ENCODE measurements around the gene RIC3. TPM values are rescaled to one million over a fixed set of nuclear protein-coding genes. Genes with fewer than 3 reads are reported as not detected.

RIC3 gene
- total RNA-seq, 2 experiments from 2014 or later: 7.8 to 9.4 TPM

- no peak for ATAC-seq
- ChIA-PET CTCF (interaction anchor here (4.0 kb wide), 1 partner anchor 12 kb away, joined by 19 read pairs; no protein-coding TSS in a partner anchor), POLR2A (no interaction called here)
- DNase-seq: no peak
- Mint-ChIP-seq H3K27ac (no peak overlapping the region), H3K9me3 (ENCODE audit: insufficient read depth) (peaks cover 9% of the 10 kb centered on the region), H3K4me3 (no peak overlapping the region), H3K36me3 (ENCODE audit: low read depth) (peaks cover 4% of the 10 kb centered on the region), H3K4me1 (ENCODE audit: low read depth) (no peaks in the 10 kb centered on the region), H3K27me3 (ENCODE audit: low read depth) (no peaks in the 10 kb centered on the region)
These were observed 57.2 kb downstream of the RIC3 start for GRCh38 chr11:8111636-8112035.

- H3K27ac Mint-ChIP-seq: no peak overlapping the region
- POLR2A ChIA-PET: no interaction called here
These were observed 58.4 kb downstream of the RIC3 start for GRCh38 chr11:8110396-8110795.

GRCh38 chr11:8109675-8110074 lies 59.1 kb downstream of the RIC3 start:
- H3K36me3 Mint-ChIP-seq (ENCODE audit: low read depth): peaks cover 4% of the 10 kb centered on the region
- DNase-seq (no peak), ATAC-seq (no peak)
- H3K4me1 Mint-ChIP-seq (ENCODE audit: low read depth): no peaks in the 10 kb centered on the region
- peaks cover 3% of the 10 kb centered on the region for H3K9me3 Mint-ChIP-seq (ENCODE audit: insufficient read depth)
- H3K4me3 Mint-ChIP-seq: no peak overlapping the region
- H3K27ac Mint-ChIP-seq: no peak overlapping the region
- no peaks in the 10 kb centered on the region for H3K27me3 Mint-ChIP-seq (ENCODE audit: low read depth)
- POLR2A ChIA-PET: no interaction called here
- CTCF ChIA-PET: interaction anchor here (4.0 kb wide), 1 partner anchor 10 kb away, joined by 19 read pairs; no protein-coding TSS in a partner anchor

More at GRCh38 chr11:8110396-8110795, 58.4 kb downstream of the RIC3 start:
- CTCF ChIA-PET: interaction anchor here (4.0 kb wide), 1 partner anchor 11 kb away, joined by 19 read pairs; no protein-coding TSS in a partner anchor
- ATAC-seq (no peak), DNase-seq (no peak)
- Mint-ChIP-seq H3K9me3 (ENCODE audit: insufficient read depth) (peaks cover 9% of the 10 kb centered on the region), H3K4me3 (no peak overlapping the region), H3K4me1 (ENCODE audit: low read depth) (no peaks in the 10 kb centered on the region), H3K36me3 (ENCODE audit: low read depth) (peaks cover 4% of the 10 kb centered on the region), H3K27me3 (ENCODE audit: low read depth) (no peaks in the 10 kb centered on the region)

GRCh38 chr11:8108421-8108820 lies 60.4 kb downstream of the RIC3 start:
- Mint-ChIP-seq H3K4me3 (no peak overlapping the region), H3K9me3 (ENCODE audit: insufficient read depth) (no peaks in the 10 kb centered on the region), H3K36me3 (ENCODE audit: low read depth) (no peaks in the 10 kb centered on the region), H3K4me1 (ENCODE audit: low read depth) (no peaks in the 10 kb centered on the region), H3K27me3 (ENCODE audit: low read depth) (no peaks in the 10 kb centered on the region), H3K27ac (no peak overlapping the region)
- ChIA-PET POLR2A (no interaction called here), CTCF (interaction anchor here (1.0 to 4.0 kb wide), 2 partner anchors 9 to 12 kb away, joined by 3 to 19 read pairs; no protein-coding TSS in a partner anchor)
- DNase-seq (no peak), ATAC-seq (no peak)

DNA sequence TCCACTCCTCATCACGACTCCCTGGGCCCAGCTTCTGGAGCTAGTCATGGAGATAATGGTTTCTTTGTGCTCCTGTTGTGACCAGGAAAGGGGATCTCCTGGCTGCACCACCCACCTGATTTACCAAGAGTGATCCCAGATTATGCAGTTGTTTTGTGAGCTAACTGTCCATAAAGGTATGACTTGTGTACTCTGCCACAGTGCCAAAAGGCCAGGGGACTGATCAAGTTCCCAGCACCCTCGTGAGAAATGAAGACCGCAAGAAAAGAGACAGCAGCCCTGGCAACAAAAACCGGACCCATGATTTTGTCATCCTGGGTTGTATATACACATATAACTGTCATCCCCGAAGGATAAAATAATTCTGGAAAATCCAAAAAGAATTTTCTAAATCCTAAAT lies 61.2 kb downstream of the RIC3 start:
- ChIA-PET CTCF (interaction anchor here (1.2 kb wide), 1 partner anchor 8 kb away, joined by 6 read pairs; no protein-coding TSS in a partner anchor), POLR2A (no interaction called here)
- no peaks in the 10 kb centered on the region for H3K4me1 Mint-ChIP-seq (ENCODE audit: low read depth)
- H3K27ac Mint-ChIP-seq: no peak overlapping the region
- no peak for DNase-seq
- no peak for ATAC-seq
- H3K36me3 Mint-ChIP-seq (ENCODE audit: low read depth): no peaks in the 10 kb centered on the region
- no peaks in the 10 kb centered on the region for H3K27me3 Mint-ChIP-seq (ENCODE audit: low read depth)
- H3K9me3 Mint-ChIP-seq (ENCODE audit: insufficient read depth): no peaks in the 10 kb centered on the region
- H3K4me3 Mint-ChIP-seq: no peak overlapping the region

- Mint-ChIP-seq H3K4me1 (ENCODE audit: low read depth) (no peaks in the 10 kb centered on the region), H3K36me3 (ENCODE audit: low read depth) (no peaks in the 10 kb centered on the region), H3K9me3 (ENCODE audit: insufficient read depth) (no peaks in the 10 kb centered on the region), H3K27ac (no peak overlapping the region), H3K27me3 (ENCODE audit: low read depth) (no peaks in the 10 kb centered on the region), H3K4me3 (no peak overlapping the region)
- DNase-seq (no peak), ATAC-seq (no peak)
- ChIA-PET POLR2A (no interaction called here), CTCF (interaction anchor here (1.2 kb wide), 1 partner anchor 7 kb away, joined by 6 read pairs; no protein-coding TSS in a partner anchor)
These were observed 62.1 kb downstream of the RIC3 start for GRCh38 chr11:8106679-8107078.

DNA sequence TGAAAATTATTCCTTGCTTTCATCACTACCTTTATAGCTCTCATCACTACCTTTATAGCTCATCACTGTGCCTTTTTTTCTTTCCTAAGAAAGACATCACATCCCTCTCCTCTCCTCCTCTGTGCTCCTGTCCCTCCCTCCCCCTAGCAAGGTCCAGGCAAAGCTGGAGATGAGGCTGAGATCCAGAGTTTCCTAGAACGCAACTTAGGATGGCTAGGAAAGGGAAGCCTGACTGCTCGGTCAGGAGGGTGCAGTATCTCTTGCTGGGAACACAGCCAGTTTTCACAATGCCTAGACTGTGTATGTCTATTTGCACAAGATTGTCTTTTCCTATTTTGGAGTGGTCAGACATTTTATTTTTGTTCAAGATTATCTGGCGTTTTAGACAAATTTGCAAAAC lies 63.2 kb downstream of the RIC3 start:
- Mint-ChIP-seq H3K9me3 (ENCODE audit: insufficient read depth) (no peaks in the 10 kb centered on the region), H3K36me3 (ENCODE audit: low read depth) (no peaks in the 10 kb centered on the region), H3K27ac (no peak overlapping the region), H3K27me3 (ENCODE audit: low read depth) (no peaks in the 10 kb centered on the region), H3K4me3 (no peak overlapping the region), H3K4me1 (ENCODE audit: low read depth) (no peaks in the 10 kb centered on the region)
- POLR2A ChIA-PET: no interaction called here
- DNase-seq (no peak), ATAC-seq (no peak)
- CTCF ChIA-PET: interaction anchor here (1.3 kb wide), 1 partner anchor 99 kb away, joined by 5 read pairs; no protein-coding TSS in a partner anchor

GRCh38 chr11:8105133-8105532 lies 63.7 kb downstream of the RIC3 start:
- POLR2A ChIA-PET: no interaction called here
- no peak overlapping the region for H3K27ac Mint-ChIP-seq
- H3K4me1 Mint-ChIP-seq (ENCODE audit: low read depth): no peaks in the 10 kb centered on the region

GRCh38 chr11:8103909-8104308 lies 64.9 kb downstream of the RIC3 start:
- no peaks in the 10 kb centered on the region for H3K4me1 Mint-ChIP-seq (ENCODE audit: low read depth)
- ATAC-seq: no peak
- no peaks in the 10 kb centered on the region for H3K27me3 Mint-ChIP-seq (ENCODE audit: low read depth)
- H3K4me3 Mint-ChIP-seq: no peak overlapping the region
- no peaks in the 10 kb centered on the region for H3K9me3 Mint-ChIP-seq (ENCODE audit: insufficient read depth)
- DNase-seq: no peak
- CTCF ChIA-PET: interaction anchor here (1.1 to 1.7 kb wide), 3 partner anchors 14 to 98 kb away, joined by 3 to 7 read pairs (median 5); no protein-coding TSS in a partner anchor
- H3K27ac Mint-ChIP-seq: no peak overlapping the region
- H3K36me3 Mint-ChIP-seq (ENCODE audit: low read depth): no peaks in the 10 kb centered on the region
- POLR2A ChIA-PET: no interaction called here

More at GRCh38 chr11:8105133-8105532, 63.7 kb downstream of the RIC3 start:
- ATAC-seq (no peak), DNase-seq (no peak)
- CTCF ChIA-PET: interaction anchor here (1.3 kb wide), 1 partner anchor 99 kb away, joined by 5 read pairs; no protein-coding TSS in a partner anchor
- Mint-ChIP-seq H3K9me3 (ENCODE audit: insufficient read depth) (no peaks in the 10 kb centered on the region), H3K4me3 (no peak overlapping the region), H3K36me3 (ENCODE audit: low read depth) (no peaks in the 10 kb centered on the region), H3K27me3 (ENCODE audit: low read depth) (no peaks in the 10 kb centered on the region)

DNA sequence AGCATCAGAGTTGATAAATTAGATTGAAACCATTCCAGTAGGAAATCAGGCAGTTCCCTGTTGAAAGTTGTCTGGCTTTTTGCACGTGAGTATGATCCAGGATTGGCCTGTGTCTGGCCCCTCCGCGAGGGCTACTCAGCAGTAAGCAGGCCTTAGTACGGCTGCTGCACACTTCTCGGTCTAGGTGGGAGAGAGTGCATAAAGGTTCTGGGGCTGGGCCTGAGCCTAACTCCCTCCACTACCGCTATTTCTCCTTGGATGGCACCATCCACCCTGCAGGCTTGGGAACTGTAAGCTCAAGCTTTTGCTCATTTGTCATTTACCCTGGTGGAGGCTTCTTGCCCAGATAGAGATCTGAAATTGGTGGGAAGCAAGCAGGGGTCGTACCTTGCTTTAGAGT lies 65.9 kb downstream of the RIC3 start:
- CTCF ChIA-PET: interaction anchor here (1.5 to 1.7 kb wide), 2 partner anchors 70 to 97 kb away, joined by 5 to 7 read pairs; no protein-coding TSS in a partner anchor
- Mint-ChIP-seq H3K27ac (no peak overlapping the region), H3K27me3 (ENCODE audit: low read depth) (no peaks in the 10 kb centered on the region), H3K4me1 (ENCODE audit: low read depth) (no peaks in the 10 kb centered on the region), H3K4me3 (no peak overlapping the region), H3K9me3 (ENCODE audit: insufficient read depth) (no peaks in the 10 kb centered on the region), H3K36me3 (ENCODE audit: low read depth) (no peaks in the 10 kb centered on the region)
- DNase-seq (no peak), ATAC-seq (no peak)
- POLR2A ChIA-PET: no interaction called here

- H3K4me1 Mint-ChIP-seq (ENCODE audit: low read depth): no peaks in the 10 kb centered on the region
- ChIA-PET CTCF (interaction anchor here (1.7 kb wide), 1 partner anchor 69 kb away, joined by 5 read pairs; no protein-coding TSS in a partner anchor), POLR2A (no interaction called here)
- no peaks in the 10 kb centered on the region for H3K36me3 Mint-ChIP-seq (ENCODE audit: low read depth)
- H3K27ac Mint-ChIP-seq: no peak overlapping the region
- ATAC-seq: no peak
- H3K27me3 Mint-ChIP-seq (ENCODE audit: low read depth): no peaks in the 10 kb centered on the region
- H3K9me3 Mint-ChIP-seq (ENCODE audit: insufficient read depth): no peaks in the 10 kb centered on the region
- H3K4me3 Mint-ChIP-seq: no peak overlapping the region
- DNase-seq: no peak
These were observed 66.4 kb downstream of the RIC3 start for GRCh38 chr11:8102296-8102915.

GRCh38 chr11:8101421-8101820 lies 67.4 kb downstream of the RIC3 start:
- DNase-seq (no peak), ATAC-seq (no peak)
- no peaks in the 10 kb centered on the region for H3K27me3 Mint-ChIP-seq (ENCODE audit: low read depth)
- no peak overlapping the region for H3K4me3 Mint-ChIP-seq
- no peak overlapping the region for H3K27ac Mint-ChIP-seq
- ChIA-PET POLR2A (no interaction called here), CTCF (interaction anchor here (14.7 kb wide), 1 partner anchor 94 kb away, joined by 152 read pairs; no protein-coding TSS in a partner anchor)
- no peaks in the 10 kb centered on the region for H3K9me3 Mint-ChIP-seq (ENCODE audit: insufficient read depth)
- H3K4me1 Mint-ChIP-seq (ENCODE audit: low read depth): no peaks in the 10 kb centered on the region
- H3K36me3 Mint-ChIP-seq (ENCODE audit: low read depth): no peaks in the 10 kb centered on the region

Data from activated CD8-positive, alpha-beta T cell treated with anti-CD3 and anti-CD28 coated beads, Interleukin-2, amount 10 ng/mL, durations not matched to agents 7 days and 5 days (primary cell).